ENCODE data around the gene RTKN2.

RTKN2 gene

DNA sequence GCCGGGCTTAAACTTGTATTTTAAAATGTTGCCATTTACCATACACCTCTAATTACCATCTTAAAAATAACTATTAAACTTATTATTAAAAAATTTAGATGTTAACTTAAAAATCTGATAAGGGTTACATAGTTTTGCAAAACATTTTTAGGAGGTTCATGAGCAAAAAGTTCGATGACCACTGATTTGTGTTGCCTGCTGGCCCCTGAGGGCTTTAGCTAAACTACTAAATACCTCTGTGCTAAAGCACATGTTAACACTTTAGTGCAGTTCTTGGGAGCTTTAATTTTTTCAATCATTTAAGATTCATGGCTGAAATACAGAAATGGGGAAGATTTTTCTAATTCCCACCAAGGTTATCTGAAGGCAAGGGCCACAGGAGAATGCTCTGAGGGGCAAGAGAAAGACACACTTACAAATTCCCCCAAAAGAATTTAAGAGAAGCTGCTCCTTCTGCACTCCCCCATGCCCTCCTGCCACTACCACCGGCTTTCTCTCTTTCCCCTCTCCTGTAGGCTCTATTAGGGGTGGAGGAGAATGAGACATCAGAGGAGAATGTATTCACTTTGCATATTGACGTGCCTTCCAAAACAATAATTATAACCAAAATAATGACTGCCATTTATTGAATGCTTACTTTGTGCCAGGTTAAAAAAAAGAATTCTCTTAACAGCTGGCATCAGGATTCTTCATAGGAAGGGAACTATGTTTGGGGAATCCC, 106.2 kb downstream of the RTKN2 start:
- Histone ChIP-seq H3K9me3 (ENCODE audit: insufficient read depth, low read length) (no peaks in the 10 kb centered on the region), H3K4me1 (ENCODE audit: insufficient read depth, insufficient read length) (no peaks in the 10 kb centered on the region), H3K27me3 (ENCODE audit: insufficient read depth, insufficient read length) (no peaks in the 10 kb centered on the region), H3K36me3 (ENCODE audit: insufficient read depth, insufficient read length, low read length) (no peaks in the 10 kb centered on the region), H3K4me3 (ENCODE audit: insufficient read length, low read depth) (no peak overlapping the region), H3K9ac (ENCODE audit: insufficient read length, low read depth) (no peak overlapping the region)
- DNase-seq (ENCODE audit: low read depth, low spot score) = no peak
- no peak for TF ChIP-seq YY1 (IDR thresholded peaks at IDR 0.05; ENCODE audit: insufficient read depth, insufficient read length)

GRCh38 chr10:62159351-62159750, 109.3 kb downstream of the RTKN2 start:
- no peaks in the 10 kb centered on the region for H3K36me3 ChIP-seq (ENCODE audit: insufficient read depth, insufficient read length, low read length)
- TF ChIP-seq YY1 (IDR thresholded peaks at IDR 0.05; ENCODE audit: insufficient read depth, insufficient read length) (no peak), ZNF274 (IDR thresholded peaks at IDR 0.05; ENCODE audit: low read depth, low read length) (no peak), SUZ12 (IDR thresholded peaks at IDR 0.05; ENCODE audit: extremely low read depth, insufficient read depth, insufficient read length) (no peak)
- no peaks in the 10 kb centered on the region for H3K4me1 ChIP-seq (ENCODE audit: insufficient read depth, insufficient read length)
- DNase-seq (ENCODE audit: low read depth, low spot score) = no peak
- H3K4me3 ChIP-seq (ENCODE audit: insufficient read length, low read depth) = no peak overlapping the region
- H3K9me3 ChIP-seq (ENCODE audit: insufficient read depth, low read length) = no peaks in the 10 kb centered on the region
- no peaks in the 10 kb centered on the region for H3K27me3 ChIP-seq (ENCODE audit: insufficient read depth, insufficient read length)
- H3K9ac ChIP-seq (ENCODE audit: insufficient read length, low read depth) = no peak overlapping the region

GRCh38 chr10:62157601-62158000, 111.0 kb downstream of the RTKN2 start:
- Histone ChIP-seq H3K4me1 (ENCODE audit: insufficient read depth, insufficient read length) (no peaks in the 10 kb centered on the region), H3K27me3 (ENCODE audit: insufficient read depth, insufficient read length) (no peaks in the 10 kb centered on the region), H3K9me3 (ENCODE audit: insufficient read depth, low read length) (no peaks in the 10 kb centered on the region), H3K4me3 (ENCODE audit: insufficient read length, low read depth) (no peak overlapping the region), H3K9ac (ENCODE audit: insufficient read length, low read depth) (no peak overlapping the region), H3K36me3 (ENCODE audit: insufficient read depth, insufficient read length, low read length) (no peaks in the 10 kb centered on the region)
- TF ChIP-seq YY1 (IDR thresholded peaks at IDR 0.05; ENCODE audit: insufficient read depth, insufficient read length) (no peak), SUZ12 (IDR thresholded peaks at IDR 0.05; ENCODE audit: extremely low read depth, insufficient read depth, insufficient read length) (no peak), ZNF274 (IDR thresholded peaks at IDR 0.05; ENCODE audit: low read depth, low read length) (no peak)
- no peak for DNase-seq (ENCODE audit: low read depth, low spot score)

GRCh38 chr10:62155054-62155680, 113.5 kb downstream of the RTKN2 start:
- DNase-seq (ENCODE audit: low read depth, low spot score) = no peak
- Histone ChIP-seq H3K4me1 (ENCODE audit: insufficient read depth, insufficient read length) (no peaks in the 10 kb centered on the region), H3K9me3 (ENCODE audit: insufficient read depth, low read length) (no peaks in the 10 kb centered on the region), H3K9ac (ENCODE audit: insufficient read length, low read depth) (no peak overlapping the region), H3K27me3 (ENCODE audit: insufficient read depth, insufficient read length) (no peaks in the 10 kb centered on the region), H3K4me3 (ENCODE audit: insufficient read length, low read depth) (no peak overlapping the region), H3K36me3 (ENCODE audit: insufficient read depth, insufficient read length, low read length) (no peaks in the 10 kb centered on the region)
- no peak for TF ChIP-seq YY1 (IDR thresholded peaks at IDR 0.05; ENCODE audit: insufficient read depth, insufficient read length)
- no peak for TF ChIP-seq ZNF274 (IDR thresholded peaks at IDR 0.05; ENCODE audit: low read depth, low read length)
- no peak for TF ChIP-seq SUZ12 (IDR thresholded peaks at IDR 0.05; ENCODE audit: extremely low read depth, insufficient read depth, insufficient read length)

- Histone ChIP-seq H3K36me3 (ENCODE audit: insufficient read depth, insufficient read length, low read length) (no peaks in the 10 kb centered on the region), H3K27me3 (ENCODE audit: insufficient read depth, insufficient read length) (no peaks in the 10 kb centered on the region), H3K4me3 (ENCODE audit: insufficient read length, low read depth) (no peak overlapping the region), H3K9me3 (ENCODE audit: insufficient read depth, low read length) (no peaks in the 10 kb centered on the region), H3K4me1 (ENCODE audit: insufficient read depth, insufficient read length) (no peaks in the 10 kb centered on the region), H3K9ac (ENCODE audit: insufficient read length, low read depth) (no peak overlapping the region)
- DNase-seq (ENCODE audit: low read depth, low spot score) = no peak
- no peak for TF ChIP-seq ZNF274 (IDR thresholded peaks at IDR 0.05; ENCODE audit: low read depth, low read length)
- TF ChIP-seq YY1 (IDR thresholded peaks at IDR 0.05; ENCODE audit: insufficient read depth, insufficient read length) = no peak
- TF ChIP-seq SUZ12 (IDR thresholded peaks at IDR 0.05; ENCODE audit: extremely low read depth, insufficient read depth, insufficient read length) = no peak
Measured at GRCh38 chr10:62154231-62154630, 114.4 kb downstream of the RTKN2 start.

DNA sequence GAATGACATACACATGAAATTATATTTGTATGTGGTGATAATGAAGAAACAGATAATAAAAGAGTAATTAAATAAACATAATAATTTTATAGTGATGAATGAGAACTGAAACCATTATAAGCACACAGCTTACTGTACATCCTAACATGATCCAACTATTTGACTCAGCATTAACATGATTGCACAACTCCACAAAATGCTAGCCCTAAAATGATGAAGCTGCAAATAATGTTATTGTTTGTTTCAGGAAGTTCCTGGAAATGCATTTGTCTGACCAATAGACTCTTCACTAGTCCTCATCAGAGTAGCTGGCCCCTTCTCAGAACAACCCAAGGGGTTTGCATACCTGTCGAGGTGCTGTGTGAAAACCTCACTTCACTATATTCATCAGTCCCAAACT, 115.5 kb downstream of the RTKN2 start:
- H3K27me3 ChIP-seq (ENCODE audit: insufficient read depth, insufficient read length) = no peaks in the 10 kb centered on the region
- DNase-seq (ENCODE audit: low read depth, low spot score) = no peak
- H3K4me1 ChIP-seq (ENCODE audit: insufficient read depth, insufficient read length) = no peaks in the 10 kb centered on the region
- TF ChIP-seq YY1 (IDR thresholded peaks at IDR 0.05; ENCODE audit: insufficient read depth, insufficient read length) (no peak), SUZ12 (IDR thresholded peaks at IDR 0.05; ENCODE audit: extremely low read depth, insufficient read depth, insufficient read length) (no peak), ZNF274 (IDR thresholded peaks at IDR 0.05; ENCODE audit: low read depth, low read length) (no peak)
- H3K9ac ChIP-seq (ENCODE audit: insufficient read length, low read depth) = no peak overlapping the region
- H3K9me3 ChIP-seq (ENCODE audit: insufficient read depth, low read length) = no peaks in the 10 kb centered on the region
- no peak overlapping the region for H3K4me3 ChIP-seq (ENCODE audit: insufficient read length, low read depth)
- H3K36me3 ChIP-seq (ENCODE audit: insufficient read depth, insufficient read length, low read length) = no peaks in the 10 kb centered on the region

DNA sequence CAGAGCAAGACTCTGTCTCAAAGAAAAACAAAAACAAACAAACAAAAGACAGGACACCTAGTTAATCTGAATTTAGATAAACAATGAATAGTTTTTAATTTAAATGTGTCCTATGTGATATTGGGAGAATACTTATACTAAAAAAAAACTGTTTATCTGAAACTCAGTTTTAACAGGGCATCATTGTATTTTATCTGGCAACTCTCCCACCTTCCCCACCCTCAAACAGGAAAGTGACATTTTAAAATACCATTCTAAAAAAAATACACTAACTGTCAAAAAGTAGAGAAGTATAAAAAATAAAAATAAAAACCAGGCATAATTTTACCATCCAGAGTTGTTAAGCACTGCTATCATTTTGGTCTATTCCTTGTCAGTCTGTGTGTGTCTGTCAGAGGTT, 119.0 kb downstream of the RTKN2 start:
- no peak overlapping the region for H3K4me3 ChIP-seq (ENCODE audit: insufficient read length, low read depth)

More for the DNA sequence above, 119.0 kb downstream of the RTKN2 start:
- H3K4me1 ChIP-seq (ENCODE audit: insufficient read depth, insufficient read length) = no peaks in the 10 kb centered on the region
- no peak for DNase-seq (ENCODE audit: low read depth, low spot score)
- TF ChIP-seq ZNF274 (IDR thresholded peaks at IDR 0.05; ENCODE audit: low read depth, low read length) (no peak), SUZ12 (IDR thresholded peaks at IDR 0.05; ENCODE audit: extremely low read depth, insufficient read depth, insufficient read length) (no peak), YY1 (IDR thresholded peaks at IDR 0.05; ENCODE audit: insufficient read depth, insufficient read length) (no peak)
- no peaks in the 10 kb centered on the region for H3K36me3 ChIP-seq (ENCODE audit: insufficient read depth, insufficient read length, low read length)
- no peaks in the 10 kb centered on the region for H3K27me3 ChIP-seq (ENCODE audit: insufficient read depth, insufficient read length)
- no peaks in the 10 kb centered on the region for H3K9me3 ChIP-seq (ENCODE audit: insufficient read depth, low read length)
- H3K9ac ChIP-seq (ENCODE audit: insufficient read length, low read depth) = no peak overlapping the region
